Measurements from ENCODE around the gene HOXA9.

Gene HOXA9

GRCh38 chr7:27148031-27148755, 17.1 kb downstream of the HOXA9 start:
- intact Hi-C loops (cut with DNase I), result no loop called here
- DNase-seq, result peak in 4 of 10 donors; percentile 8 to 75 (median 41)

GRCh38 chr7:27147199-27148030, 17.9 kb downstream of the HOXA9 start, which contains the start of gene HOXA6:
TSS of gene HOXA6 (minus strand) at chr7:27147774. CDS start at chr7:27147749, 25 bp downstream.
- peak in 5 of 10 donors; percentile 13 to 69 (median 59) for DNase-seq
- intact Hi-C loops (cut with DNase I), result no loop called here

- intact Hi-C loops (cut with DNase I), result no loop called here
- peak in 2 of 10 donors; percentile 10 to 42 for DNase-seq
These were observed 18.7 kb downstream of the HOXA9 start for GRCh38 chr7:27146491-27147198.

- intact Hi-C loops (cut with DNase I), result no loop called here
- DNase-seq, result peak in 2 of 10 donors; percentile 64 to 75
These were observed 19.4 kb downstream of the HOXA9 start for GRCh38 chr7:27145914-27146412.

- peak in 2 of 10 donors; percentile 10 to 28 for DNase-seq
- intact Hi-C loops (cut with DNase I), result no loop called here
These were observed 20.0 kb downstream of the HOXA9 start for GRCh38 chr7:27145165-27145913.

GRCh38 chr7:27144781-27145164, 20.6 kb downstream of the HOXA9 start:
- peak in 1 of 10 donors; percentile 35 for DNase-seq
- intact Hi-C loops (cut with DNase I), result no loop called here

- intact Hi-C loops (cut with DNase I), result no loop called here
- DNase-seq, result peak in 1 of 10 donors; percentile 52
These were observed 21.2 kb downstream of the HOXA9 start for GRCh38 chr7:27143950-27144780.

- intact Hi-C loops (cut with DNase I), result no loop called here
- DNase-seq, result peak in 1 of 10 donors; percentile 64
These were observed 22.1 kb downstream of the HOXA9 start, which contains the start of gene HOXA5 for GRCh38 chr7:27143023-27143949. TSS of gene HOXA5 (minus strand) at chr7:27143681. CDS start at chr7:27143607, 74 bp downstream.

GRCh38 chr7:27142580-27143022, 22.7 kb downstream of the HOXA9 start:
- peak in 1 of 10 donors; percentile 35 for DNase-seq
- intact Hi-C loops (cut with DNase I), result no loop called here

- intact Hi-C loops (cut with DNase I), result no loop called here
- DNase-seq, result peak in 1 of 10 donors; percentile 31
These were observed 23.3 kb downstream of the HOXA9 start for GRCh38 chr7:27141923-27142579.

GRCh38 chr7:27141137-27141922, 24.0 kb downstream of the HOXA9 start:
- intact Hi-C loops (cut with DNase I), result no loop called here
- DNase-seq, result peak in 1 of 10 donors; percentile 4

GRCh38 chr7:27140126-27140857, 25.0 kb downstream of the HOXA9 start:
- DNase-seq, result peak in 1 of 10 donors; percentile 5
- intact Hi-C loops (cut with DNase I), result no loop called here

- peak in 2 of 10 donors; percentile 56 to 74 for DNase-seq
- intact Hi-C loops (cut with DNase I), result no loop called here
These were observed 25.8 kb downstream of the HOXA9 start for GRCh38 chr7:27139334-27140125.

- intact Hi-C loops (cut with DNase I), result no loop called here
- DNase-seq, result no peak
These were observed 26.4 kb downstream of the HOXA9 start for GRCh38 chr7:27138985-27139333.

- intact Hi-C loops (cut with DNase I), result no loop called here
- DNase-seq, result no peak
These were observed 26.9 kb downstream of the HOXA9 start for GRCh38 chr7:27138472-27138871.

All from posterior cingulate gyrus (tissue), 11 donors.